SIG-M5 treated with dmso at 0.1 percent for 504 hours (cell line): ENCODE results near the gene CARM1.
"Not testable (repeated sequence)": the region's sequence is repeated elsewhere in the genome, so short reads cannot be mapped to it uniquely, and the experiment has no call there.

Source experiments
- DNase-seq: peaks from one replicate; lab custom pipeline; 2025; ENCODE audit not compliant: unreplicated experiment; lab: John Stamatoyannopoulos, UW

Gene CARM1

GRCh38 chr19:10872546-10873107 is 1.3 kb downstream of the CARM1 start:
- DNase-seq = no peak

GRCh38 chr19:10874024-10874423 is 2.7 kb downstream of the CARM1 start:
- DNase-seq = no peak

GRCh38 chr19:10876459-10877240 is 5.3 kb downstream of the CARM1 start:
- DNase-seq = no peak

GRCh38 chr19:10877608-10878007 is 6.3 kb downstream of the CARM1 start:
- not testable (repeated sequence) for DNase-seq

- no peak for DNase-seq
These were observed 6.9 kb downstream of the CARM1 start for GRCh38 chr19:10878253-10878652.

- no peak for DNase-seq
These were observed 10.2 kb downstream of the CARM1 start for GRCh38 chr19:10881403-10882107.

- DNase-seq = no peak
These were observed 10.7 kb downstream of the CARM1 start for GRCh38 chr19:10882108-10882457.

- no peak for DNase-seq
These were observed 12.9 kb downstream of the CARM1 start for GRCh38 chr19:10884274-10884673.

- DNase-seq = no peak
These were observed 14.1 kb downstream of the CARM1 start for GRCh38 chr19:10885201-10886169.

GRCh38 chr19:10887616-10888367 is 16.4 kb downstream of the CARM1 start:
- no peak for DNase-seq

GRCh38 chr19:10888421-10888866 is 17.1 kb downstream of the CARM1 start:
- no peak for DNase-seq

- no peak for DNase-seq
These were observed 18.5 kb downstream of the CARM1 start for GRCh38 chr19:10889880-10890279.

GRCh38 chr19:10891405-10892086 is 20.2 kb downstream of the CARM1 start:
- DNase-seq = no peak

- DNase-seq = no peak
These were observed 20.9 kb downstream of the CARM1 start for GRCh38 chr19:10892256-10892655.

- DNase-seq = no peak
These were observed 23.5 kb downstream of the CARM1 start for GRCh38 chr19:10894911-10895213.

GRCh38 chr19:10895363-10895762 is 24.0 kb downstream of the CARM1 start:
- DNase-seq = no peak

GRCh38 chr19:10895920-10896319 is 24.6 kb downstream of the CARM1 start:
- DNase-seq = no peak

GRCh38 chr19:10896851-10897526 is 25.6 kb downstream of the CARM1 start:
- DNase-seq = peak; percentile 53

- no peak for DNase-seq
These were observed 27.3 kb downstream of the CARM1 start for GRCh38 chr19:10898633-10899032.
